GM03348 (cell line): ENCODE data around the gene C4orf36.

Source experiments
- DNase-seq: peaks from one replicate; pipeline ENCODE4 v3.0.0; 2012; ENCODE audit warnings: low spot score

C4orf36 gene

DNA sequence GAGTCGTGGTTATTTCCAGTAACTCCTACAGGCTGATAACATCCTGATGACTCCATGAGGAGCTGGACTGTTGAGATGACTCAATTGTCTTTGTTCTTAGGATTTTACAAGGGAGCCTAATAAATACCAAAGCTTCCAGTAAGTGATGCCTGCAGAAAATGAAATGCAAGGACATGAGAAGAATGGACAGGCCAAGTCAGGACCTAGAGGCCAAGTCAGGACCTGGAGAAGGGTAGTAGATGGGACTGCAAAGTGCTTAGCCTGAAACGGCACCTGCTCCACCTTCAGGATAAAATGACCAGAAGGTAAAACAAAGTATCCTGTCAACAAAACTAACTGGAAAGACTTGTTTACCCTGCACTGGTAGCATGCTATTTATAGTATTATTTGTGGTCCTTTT is 36.6 kb downstream of the C4orf36 start:
- peak; percentile 75 for DNase-seq

DNA sequence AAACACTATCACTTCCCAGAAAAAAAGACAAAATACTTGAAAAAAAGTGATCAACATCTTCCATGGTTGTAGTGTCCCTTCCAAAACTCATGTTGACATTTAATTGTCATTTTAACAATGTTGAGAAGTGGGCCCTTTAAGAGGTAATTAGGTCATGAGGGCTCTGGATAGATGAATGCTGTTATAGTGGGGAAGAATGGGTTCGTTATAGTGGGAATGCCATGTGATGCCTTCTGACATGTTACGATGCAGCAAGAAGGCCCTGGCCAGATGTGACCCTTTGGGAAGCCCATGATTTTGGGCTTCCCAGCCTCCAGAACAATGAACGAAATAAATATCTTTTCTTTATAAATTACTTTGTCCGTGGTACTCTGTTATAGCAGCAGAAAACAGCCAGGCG is 39.0 kb downstream of the C4orf36 start:
- DNase-seq: no peak

DNA sequence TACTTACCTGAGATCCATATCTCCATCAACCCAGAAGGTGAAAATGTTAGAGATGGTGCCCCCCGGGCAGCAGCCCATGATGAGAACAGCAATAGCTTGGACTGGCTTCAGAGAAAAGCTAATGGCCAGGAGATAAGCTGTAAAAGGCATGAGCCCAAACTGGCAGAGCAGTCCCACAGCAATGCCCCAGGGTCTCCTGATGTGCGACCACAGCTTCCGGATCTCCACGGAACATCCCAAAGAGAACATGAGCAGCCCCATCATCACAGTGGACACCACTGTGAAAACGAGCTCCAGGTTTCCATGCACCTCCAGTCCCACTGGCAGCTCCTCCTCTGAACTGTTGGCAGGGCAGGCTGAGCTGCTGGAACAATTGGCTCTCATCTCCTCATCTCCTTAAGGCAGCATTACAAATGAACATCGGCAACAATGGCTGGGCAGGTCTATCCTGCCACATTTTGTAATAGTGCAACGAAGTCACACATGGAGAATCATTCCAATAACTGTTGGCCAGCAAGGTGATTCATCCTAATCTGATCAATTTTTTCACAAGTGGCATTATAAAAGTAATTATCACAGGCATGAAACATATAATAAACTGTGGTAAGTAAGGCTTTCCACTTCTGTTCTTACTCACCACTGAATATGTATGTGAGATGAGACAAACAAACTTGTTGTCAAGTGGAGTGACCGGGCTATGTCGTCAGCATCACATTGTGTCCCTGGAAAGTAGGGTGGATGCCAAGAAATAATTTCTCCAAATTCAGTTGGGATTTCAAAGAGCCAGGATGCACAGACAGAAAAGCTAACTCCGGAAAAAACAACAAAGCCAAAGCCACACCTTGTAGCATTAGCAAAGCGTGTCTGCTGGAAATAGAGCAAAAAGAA is 43.2 kb downstream of the C4orf36 start, which contains the start of gene SLC10A6:
TSS of gene SLC10A6 (minus strand) at position 653 of the 888 bp plus-strand sequence. CDS start at position 384, 269 bp downstream.
- no peak for DNase-seq

DNA sequence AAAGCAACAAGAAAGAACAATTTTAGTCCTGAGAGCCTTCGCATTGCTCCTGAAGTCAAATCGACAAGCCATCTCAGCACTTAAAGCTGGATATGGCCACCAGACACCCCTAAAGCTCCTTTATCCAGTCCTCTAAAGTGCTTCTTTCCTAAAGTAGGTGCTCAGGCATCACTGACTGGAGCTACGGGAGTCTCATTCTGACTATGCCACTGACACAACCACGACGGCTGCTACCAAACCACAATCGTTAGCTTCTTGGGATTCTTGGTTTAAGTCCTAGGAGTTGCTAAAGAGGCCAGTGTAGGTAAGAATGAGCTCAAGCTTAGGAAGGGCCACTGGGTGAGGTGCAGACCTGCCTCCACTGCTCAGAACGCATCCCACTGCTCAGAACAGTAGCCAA is 44.1 kb downstream of the C4orf36 start:
- DNase-seq: no peak

DNA sequence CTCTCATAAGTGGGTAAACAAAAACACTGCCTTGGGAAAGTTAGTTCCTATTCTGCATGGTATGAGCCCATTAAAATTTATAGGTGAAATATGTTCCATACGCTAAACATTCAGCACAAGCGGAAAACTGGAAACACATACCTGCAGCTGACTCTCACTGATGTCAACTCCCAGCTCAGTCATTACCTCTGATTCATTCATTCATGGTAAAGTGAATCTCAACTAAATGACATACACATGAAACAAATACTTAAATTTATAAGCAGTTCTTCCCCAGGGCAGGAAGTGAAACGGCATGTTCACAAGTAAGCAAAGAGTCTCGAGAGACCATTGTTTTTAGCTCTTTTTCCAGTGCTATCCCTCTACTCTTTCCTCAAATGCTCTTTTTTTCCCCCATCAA is 44.7 kb downstream of the C4orf36 start:
- DNase-seq: no peak

DNA sequence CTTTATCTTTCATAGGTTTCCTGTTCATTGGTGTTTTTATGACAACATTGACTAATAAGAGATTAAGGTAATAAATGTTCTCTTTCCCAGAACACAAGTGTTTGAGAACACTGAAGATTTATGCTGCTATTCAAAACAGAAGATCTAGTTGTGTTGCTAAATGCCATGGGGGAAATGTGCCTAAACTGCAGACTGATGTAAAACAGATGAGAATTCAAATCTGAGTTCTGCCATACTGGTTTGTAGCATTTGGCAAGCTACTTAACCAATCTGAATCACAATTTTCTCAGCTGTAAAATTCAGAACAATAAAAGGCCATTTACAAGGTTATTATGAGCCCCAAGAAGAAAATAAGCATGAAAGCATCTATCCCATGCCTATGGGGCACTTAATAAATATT is 45.3 kb downstream of the C4orf36 start:
- DNase-seq: peak; percentile 20

- DNase-seq: no peak
Measured at GRCh38 chr4:86845593-86845992, 46.6 kb downstream of the C4orf36 start.

DNA sequence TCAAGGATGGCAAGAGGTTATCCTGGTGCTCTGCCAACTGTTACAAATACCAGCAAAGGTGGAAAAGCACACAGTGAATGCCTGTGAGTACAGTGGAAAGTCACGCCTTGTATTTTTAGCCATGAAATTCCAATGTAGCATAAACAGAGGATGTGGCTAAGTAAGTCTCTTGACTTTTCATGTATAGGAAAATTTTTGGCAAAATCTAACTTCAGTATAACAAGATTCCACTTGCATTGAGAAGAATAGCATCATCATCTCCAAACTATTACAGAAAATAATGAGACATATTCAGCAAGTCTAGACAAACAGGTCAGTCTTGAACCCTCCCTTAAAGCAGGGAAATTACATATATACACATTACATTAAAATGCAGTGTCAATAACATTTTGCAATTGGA is 50.9 kb downstream of the C4orf36 start:
- no peak for DNase-seq

- DNase-seq: no peak
Measured at GRCh38 chr4:86840858-86841257, 51.4 kb downstream of the C4orf36 start.

DNA sequence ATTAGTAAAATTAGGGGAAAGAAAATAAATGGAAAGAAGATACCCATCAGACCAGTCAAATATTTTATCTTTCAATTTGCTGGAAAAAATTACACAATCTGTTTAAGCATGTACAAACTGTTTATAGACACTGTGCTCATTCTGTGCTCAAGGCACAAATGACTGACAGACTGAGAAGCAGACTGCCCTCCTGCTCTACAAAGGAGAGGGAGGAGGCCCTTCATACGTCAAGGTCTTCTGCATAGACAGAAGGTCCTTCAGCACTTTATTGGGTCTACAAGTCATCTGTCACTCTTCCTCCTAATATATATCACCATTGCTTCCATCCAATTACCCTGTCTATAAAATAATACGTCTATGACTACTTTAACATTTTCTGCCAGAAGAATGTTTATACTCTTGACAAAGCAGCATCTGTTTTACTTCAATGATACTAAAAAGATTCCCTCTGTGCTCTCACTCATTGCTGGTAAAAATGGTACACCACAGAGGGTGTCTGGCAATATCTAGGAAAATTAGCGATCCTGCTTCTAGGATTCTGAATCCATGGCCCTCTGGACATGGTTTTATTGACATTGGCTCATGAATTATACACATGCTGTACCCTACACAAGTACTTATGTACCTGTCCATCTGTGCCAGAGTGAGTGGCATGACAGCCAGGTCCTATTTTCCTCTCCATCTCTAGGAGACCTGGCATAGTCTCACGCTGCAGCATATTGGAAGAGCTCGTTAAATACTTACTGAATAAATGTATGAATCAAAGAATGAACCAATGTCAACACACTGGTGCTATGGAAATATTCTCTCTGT is 54.3 kb downstream of the C4orf36 start:
- DNase-seq: no peak

DNA sequence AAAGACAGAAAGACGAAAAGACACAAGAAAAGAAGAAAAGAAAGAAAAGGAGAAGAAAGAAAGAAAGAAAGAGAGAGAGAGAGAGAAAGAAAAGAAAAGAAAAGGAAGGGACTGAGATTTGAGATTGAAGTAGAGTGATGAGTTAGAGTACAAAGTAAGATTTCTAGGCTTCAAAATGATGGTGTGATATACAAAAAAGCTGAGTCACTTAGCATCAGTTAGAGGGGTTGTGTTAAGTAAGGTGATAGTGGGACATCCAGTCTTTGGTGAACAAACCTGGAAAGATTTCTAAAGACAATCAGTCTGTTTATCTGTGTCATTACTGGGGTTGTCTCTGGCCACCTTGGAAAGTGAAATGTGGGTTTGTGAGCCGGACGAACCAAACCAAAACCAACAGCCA is 56.5 kb downstream of the C4orf36 start:
- no peak for DNase-seq

GRCh38 chr4:86834901-86835300 is 57.3 kb downstream of the C4orf36 start:
- peak; percentile 35 for DNase-seq

DNA sequence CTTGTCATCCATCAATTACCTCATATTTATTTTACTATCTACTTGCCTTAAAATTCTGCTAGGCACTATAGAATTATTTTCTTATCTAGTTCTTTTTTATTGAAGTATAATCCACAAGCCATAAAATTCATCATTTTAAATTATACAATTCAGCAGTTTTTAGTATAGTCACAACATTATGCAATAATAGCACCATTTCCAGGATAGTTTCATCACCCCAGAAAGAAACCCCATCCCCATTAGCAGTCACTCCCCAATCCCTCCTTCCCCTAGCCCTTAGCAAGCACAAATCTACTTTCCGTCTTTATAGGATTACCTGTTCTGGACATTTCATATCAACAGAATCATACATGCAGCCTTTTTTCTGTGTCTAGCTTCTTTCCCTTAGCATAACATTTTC is 58.6 kb downstream of the C4orf36 start:
- no peak for DNase-seq

- peak; percentile 82 for DNase-seq
Measured at GRCh38 chr4:86831262-86832130, 60.7 kb downstream of the C4orf36 start.
